Activated CD8-positive, alpha-beta memory T cell treated with anti-CD3 and anti-CD28 coated beads, Interleukin-2, amount 50 U/mL, for 24 hours (primary cell): ENCODE results near the gene NEIL1.
"Not testable (repeated sequence)": the region's sequence is repeated elsewhere in the genome, so short reads cannot be mapped to it uniquely, and the experiment has no call there.

Experiments
- DNase-seq: peaks from one replicate; pipeline ENCODE4 v3.0.0-alpha.2; 2020; ENCODE audit errors: extremely low read depth

NEIL1 gene

DNA sequence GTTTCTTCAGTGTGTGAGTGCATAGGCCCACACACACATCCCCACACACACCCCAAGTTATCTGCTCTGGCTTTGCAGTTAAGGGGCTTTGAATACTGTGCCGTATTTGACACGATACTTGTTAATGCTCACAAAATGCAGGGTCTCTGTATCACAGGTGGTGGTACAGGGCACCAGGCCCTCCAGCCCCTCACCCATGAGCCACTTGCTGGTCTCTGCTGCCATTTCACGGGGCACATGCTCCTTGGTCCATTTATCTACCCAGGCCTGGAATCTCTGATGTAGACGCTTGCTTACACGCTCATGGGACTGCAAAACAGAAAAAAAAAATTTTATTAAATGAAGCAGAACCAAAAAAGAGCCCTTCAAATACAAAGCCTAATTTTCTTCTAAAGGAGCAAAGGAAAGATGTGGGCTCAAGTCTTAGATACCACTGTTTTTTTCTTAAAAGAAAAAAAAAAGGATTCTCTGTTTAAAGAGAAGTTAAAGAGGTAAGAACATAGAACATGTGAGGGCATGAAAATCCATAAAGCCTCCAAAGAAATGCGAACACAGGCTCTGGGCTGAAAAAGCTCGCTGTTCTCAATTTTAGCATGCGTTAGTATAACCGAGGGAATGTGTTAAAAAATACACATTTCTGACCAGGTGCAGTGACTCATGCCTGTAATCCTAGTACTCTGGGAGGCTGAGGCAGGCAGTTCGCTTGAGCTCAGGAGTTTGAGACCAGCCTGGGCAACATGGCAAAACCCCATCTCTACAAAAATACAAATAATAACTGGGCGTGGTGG is 25.3 kb downstream of the NEIL1 start:
- no peak for DNase-seq

DNA sequence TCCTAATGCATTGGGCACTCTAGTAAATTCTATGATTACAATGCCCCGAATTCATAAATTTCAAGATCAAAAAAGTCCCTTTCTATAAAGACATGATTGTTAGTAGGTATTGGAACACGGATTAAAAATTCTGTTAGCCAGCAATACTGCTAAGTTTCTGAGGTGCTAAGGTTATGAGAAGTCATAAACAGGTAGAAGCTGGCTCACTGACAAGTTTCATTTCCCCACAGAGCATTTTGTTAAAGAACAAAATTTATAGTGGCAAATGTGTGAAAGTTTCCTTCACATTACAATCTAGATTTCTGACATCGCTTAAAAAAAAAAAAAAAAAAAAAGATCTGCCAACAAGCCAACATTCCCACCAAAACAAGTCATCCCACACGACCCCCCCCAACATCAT is 33.9 kb downstream of the NEIL1 start:
- no peak for DNase-seq

DNA sequence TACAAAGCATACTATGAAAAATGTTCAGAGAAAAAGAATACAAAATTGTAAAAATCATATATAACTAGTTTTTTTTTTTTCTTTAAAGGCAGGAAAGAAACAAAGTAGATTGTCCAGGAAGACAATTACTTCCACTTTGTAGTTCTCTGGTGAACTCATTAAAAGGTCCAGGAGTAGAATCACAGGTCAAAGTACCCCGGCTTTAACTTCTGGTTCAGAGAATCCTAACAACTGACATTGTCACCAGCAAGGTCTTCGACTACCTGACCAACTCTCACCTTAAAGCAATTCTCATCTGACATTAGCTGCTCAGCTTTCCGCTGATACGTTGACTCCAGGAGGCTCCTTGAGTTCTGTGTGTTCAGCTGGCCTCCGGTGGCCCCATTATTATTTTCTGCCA is 37.1 kb downstream of the NEIL1 start:
- not testable (repeated sequence) for DNase-seq

- no peak for DNase-seq
Observed at GRCh38 chr15:75389791-75390382, 43.0 kb downstream of the NEIL1 start.

DNA sequence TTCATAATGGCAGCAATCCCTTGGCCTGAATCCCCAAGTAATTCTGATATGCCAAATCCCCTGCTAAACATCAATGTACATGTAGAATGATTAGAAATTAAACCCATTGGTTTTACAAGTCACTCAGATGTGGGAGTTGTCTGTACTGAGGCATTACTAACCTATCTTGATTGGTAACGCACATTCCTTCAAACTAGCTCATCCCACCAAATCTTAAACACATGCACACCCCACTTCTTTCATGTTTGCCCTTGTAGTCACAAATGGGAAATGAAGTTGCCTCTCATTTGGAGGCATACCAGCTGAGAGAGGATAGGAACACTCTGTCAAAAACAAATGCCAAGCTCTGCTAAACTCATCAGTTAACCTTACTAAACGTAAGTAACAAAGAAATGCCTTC is 50.7 kb downstream of the NEIL1 start:
- no peak for DNase-seq

- no peak for DNase-seq
Observed at GRCh38 chr15:75403892-75404291, 57.1 kb downstream of the NEIL1 start.
